Measurements from ENCODE around the gene KHDC4.
"Not testable (repeated sequence)": the region's sequence is repeated elsewhere in the genome, so short reads cannot be mapped to it uniquely, and the experiment has no call there.

Gene KHDC4

DNA sequence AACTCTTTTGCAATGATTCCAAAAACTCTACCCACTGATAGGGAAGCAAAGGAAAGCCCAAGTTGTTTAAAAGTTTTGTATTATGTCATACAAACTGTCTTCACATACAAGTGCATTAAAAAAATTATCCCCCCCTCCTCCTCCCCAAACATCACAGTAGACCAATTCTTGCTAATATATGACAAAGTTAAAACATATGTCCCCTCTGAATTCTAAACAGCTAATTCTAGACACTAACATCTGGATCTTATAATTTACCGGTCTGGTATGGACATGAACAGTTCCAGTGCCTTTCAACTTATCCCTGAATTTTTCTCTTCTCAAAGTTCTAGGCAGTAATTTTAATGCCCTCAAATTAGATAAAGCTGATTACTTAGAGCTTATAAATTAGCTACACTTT, 36.5 kb downstream of the KHDC4 start:
- no peak for DNase-seq

- DNase-seq: not testable (repeated sequence)
Observed at GRCh38 chr1:155896476-155896875, 37.7 kb downstream of the KHDC4 start.

DNA sequence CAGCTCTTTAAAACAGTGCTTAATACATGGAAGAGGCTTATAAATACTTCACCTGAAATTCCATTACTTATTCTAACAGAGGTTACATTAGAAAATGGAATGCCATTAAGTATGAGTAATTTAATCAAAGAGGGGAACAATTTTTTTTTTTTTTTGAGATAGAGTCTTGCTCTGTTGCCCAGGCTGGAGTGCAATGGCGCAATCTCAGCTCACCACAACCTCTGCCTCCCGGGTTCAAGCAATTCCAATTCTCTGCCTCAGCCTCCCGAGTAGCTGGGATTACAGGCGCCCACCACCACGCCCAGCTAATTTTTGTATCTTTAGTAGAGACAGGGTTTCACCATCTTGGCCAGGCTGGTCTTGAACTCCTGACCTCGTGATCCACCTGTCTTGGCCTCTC, 38.6 kb downstream of the KHDC4 start:
- DNase-seq: not testable (repeated sequence)

DNA sequence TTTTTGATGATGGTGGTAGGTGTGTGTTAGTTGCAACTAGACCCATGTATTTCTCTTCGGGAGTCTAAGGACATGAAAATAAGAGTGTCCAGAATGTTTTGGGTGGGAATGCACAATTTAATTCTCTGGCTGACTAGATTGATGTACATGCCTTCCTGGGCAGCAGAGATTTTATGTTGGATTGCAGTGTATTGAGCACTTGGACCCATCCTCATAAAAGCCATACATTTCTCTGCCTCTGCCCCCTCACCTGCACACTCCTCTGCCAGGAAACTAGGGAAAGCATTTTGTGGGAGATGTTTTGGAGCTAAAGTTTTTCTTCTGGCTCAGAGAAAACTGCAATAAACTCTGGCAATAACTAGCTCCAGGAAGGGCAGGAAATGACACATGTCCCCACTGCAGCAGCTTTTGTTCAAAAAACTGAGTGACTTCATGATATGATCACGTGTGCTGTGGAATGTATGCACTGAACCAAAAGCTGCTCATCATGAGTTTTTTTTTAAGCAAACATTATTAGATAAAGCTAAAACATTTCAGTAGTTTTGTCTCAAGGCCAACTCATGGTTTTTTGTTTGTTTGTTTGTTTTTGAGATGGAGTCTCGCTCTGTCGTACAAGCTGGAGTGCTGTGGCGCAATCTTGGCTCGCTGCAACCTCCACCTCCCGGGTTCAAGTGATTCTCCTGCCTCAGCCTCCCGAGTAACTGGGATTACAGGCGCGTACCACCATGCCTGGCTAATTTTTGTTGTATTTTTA, 40.6 kb downstream of the KHDC4 start:
- no peak for DNase-seq

DNA sequence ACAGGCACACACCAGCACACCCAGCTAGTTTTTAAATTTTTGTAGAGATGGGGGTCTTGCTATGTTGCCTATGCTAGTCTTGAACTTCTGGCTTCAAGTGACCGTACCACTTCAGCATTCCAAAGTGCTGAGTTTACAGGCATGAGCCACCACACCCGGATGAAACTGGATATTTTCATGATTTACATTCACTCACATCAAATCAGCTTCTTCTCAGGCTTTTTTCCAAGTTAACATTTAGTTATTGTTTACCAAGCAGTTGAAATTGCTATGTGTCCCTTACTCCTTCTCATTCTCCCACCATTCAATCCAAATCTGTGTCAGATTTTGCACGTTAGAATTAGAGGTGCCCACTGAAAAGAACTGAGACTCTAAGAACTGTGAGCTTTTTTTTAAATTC, 41.4 kb downstream of the KHDC4 start:
- DNase-seq: no peak

GRCh38 chr1:155890251-155890650, 44.0 kb downstream of the KHDC4 start:
- DNase-seq: no peak

GRCh38 chr1:155889566-155889965, 44.6 kb downstream of the KHDC4 start:
- no peak for DNase-seq

- DNase-seq: no peak
Observed at GRCh38 chr1:155888481-155888880, 45.7 kb downstream of the KHDC4 start.

DNA sequence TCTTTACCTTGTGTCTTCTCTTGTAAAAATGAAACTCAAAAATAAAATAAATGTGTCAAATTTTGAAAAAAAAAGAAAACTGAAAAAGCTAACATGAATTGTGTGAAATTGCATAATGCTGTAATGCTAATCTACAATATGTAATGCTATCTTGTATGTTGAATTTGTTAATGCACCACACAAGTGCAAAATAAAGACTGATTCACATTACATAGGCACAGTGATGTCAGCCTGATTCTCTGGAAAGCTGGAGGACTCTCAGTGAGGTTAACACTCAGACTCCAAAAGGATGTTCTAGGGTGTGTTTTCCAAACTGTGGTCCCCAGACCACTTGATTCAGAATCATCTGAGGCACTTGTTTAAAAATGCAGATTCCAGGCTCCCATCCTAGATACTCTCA, 49.2 kb downstream of the KHDC4 start:
- no peak for DNase-seq

- DNase-seq: no peak
Observed at GRCh38 chr1:155884031-155884960, 49.9 kb downstream of the KHDC4 start.

DNA sequence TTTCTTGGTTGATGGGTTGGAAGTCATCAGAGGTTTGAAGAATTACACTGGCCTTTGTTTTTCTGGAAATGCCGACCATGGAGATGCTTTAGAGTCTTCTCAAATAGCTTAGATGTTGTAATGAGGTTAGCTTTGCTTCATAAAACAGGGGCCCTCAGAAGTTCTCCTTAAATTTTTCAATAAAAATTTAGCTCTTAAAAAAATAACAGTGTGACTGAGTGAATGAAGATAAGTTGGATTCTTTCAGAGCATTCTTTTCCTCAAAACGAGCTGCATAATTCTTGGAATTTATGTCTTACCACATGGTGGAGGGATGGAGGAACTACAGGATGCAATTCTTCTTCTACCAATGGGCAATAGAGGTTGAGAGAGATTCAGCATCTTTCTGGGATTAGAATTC, 51.4 kb downstream of the KHDC4 start:
- DNase-seq: no peak

GRCh38 chr1:155882235-155882634, 52.0 kb downstream of the KHDC4 start:
- DNase-seq: no peak

GRCh38 chr1:155880950-155881349, 53.3 kb downstream of the KHDC4 start:
- DNase-seq: no peak

GRCh38 chr1:155880251-155880650, 54.0 kb downstream of the KHDC4 start:
- no peak for DNase-seq

DNA sequence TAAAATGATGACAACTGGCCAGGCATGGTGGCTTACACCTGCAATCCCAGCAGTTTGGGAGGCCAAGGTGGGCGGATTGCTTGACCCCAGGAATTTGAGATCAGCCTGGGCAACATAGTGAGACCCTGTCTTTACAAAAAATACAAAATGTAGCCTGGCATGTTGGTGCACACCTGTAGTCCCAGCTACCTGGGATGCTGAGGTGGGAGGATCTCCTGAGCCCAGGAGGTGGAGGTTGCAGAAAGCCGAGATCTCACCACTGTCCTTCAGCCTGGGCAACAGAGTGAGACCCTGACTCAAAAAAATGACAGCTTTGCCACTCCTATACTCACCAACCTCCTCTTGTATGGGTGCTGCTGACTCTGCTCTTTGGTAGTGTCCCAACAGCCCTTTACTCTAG, 56.3 kb downstream of the KHDC4 start:
- DNase-seq: no peak

GRCh38 chr1:155873860-155874259, 60.4 kb downstream of the KHDC4 start:
- no peak for DNase-seq

- no peak for DNase-seq
Observed at GRCh38 chr1:155872527-155872926, 61.7 kb downstream of the KHDC4 start.

- no peak for DNase-seq
Observed at GRCh38 chr1:155871390-155871789, 62.8 kb downstream of the KHDC4 start.

DNA sequence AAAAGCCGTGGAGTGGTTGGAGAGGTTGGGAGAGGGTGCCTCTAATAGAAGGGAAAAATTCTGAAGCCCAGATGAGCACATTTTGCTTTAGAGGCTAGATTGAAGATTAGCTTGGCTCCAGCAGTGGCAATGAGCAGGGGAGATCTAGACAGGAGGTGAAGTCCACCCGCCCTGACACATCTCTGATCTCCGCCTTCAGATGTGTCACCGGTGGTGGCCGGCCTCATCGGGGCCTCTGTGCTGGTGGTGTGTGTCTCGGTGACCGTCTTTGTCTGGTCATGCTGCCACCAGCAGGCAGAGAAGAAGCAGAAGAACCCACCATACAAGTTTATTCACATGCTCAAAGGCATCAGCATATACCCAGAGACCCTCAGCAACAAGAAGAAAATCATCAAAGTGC, 66.4 kb downstream of the KHDC4 start:
- no peak for DNase-seq

- DNase-seq: no peak
Observed at GRCh38 chr1:155864393-155864792, 69.8 kb downstream of the KHDC4 start.
